ENCODE measurements around the gene LRRC10B.

LRRC10B gene

GRCh38 chr11:61553373-61554171 is 45.0 kb downstream of the LRRC10B start:
- Histone ChIP-seq H3K36me3 (ENCODE audit: control insufficient read depth in 1 of 2, insufficient read depth in 2 of 2, low read length in 2 of 2) (no peaks in the 10 kb centered on the region), H3K27me3 (ENCODE audit: low read depth, low read length) (peaks cover 26% of the 10 kb centered on the region), H3K27ac (ENCODE audit: low read length) (no peak overlapping the region), H3K9me3 (ENCODE audit: control insufficient read depth in 1 of 2, low read length in 2 of 2) (no peaks in the 10 kb centered on the region), H3K4me1 (ENCODE audit: control insufficient read depth in 1 of 2, insufficient read depth in 2 of 2, low read length in 2 of 2) (peaks cover 0 to 8% of the 10 kb centered on the region in 2 donors), H3K4me3 (ENCODE audit: low read depth in 1 of 2, low read length in 2 of 2) (no peak overlapping the region)

- Histone ChIP-seq H3K27me3 (ENCODE audit: low read depth, low read length) (peaks cover 26% of the 10 kb centered on the region), H3K9me3 (ENCODE audit: control insufficient read depth in 1 of 2, low read length in 2 of 2) (no peaks in the 10 kb centered on the region), H3K4me1 (ENCODE audit: control insufficient read depth in 1 of 2, insufficient read depth in 2 of 2, low read length in 2 of 2) (peaks cover 0 to 8% of the 10 kb centered on the region in 2 donors)
These were observed 45.8 kb downstream of the LRRC10B start for GRCh38 chr11:61554172-61554988.

GRCh38 chr11:61555051-61555969 is 46.8 kb downstream of the LRRC10B start:
- no peak overlapping the region for H3K4me3 ChIP-seq (ENCODE audit: low read depth in 1 of 2, low read length in 2 of 2)
- H3K4me1 ChIP-seq (ENCODE audit: control insufficient read depth in 1 of 2, insufficient read depth in 2 of 2, low read length in 2 of 2): peaks cover 0 to 8% of the 10 kb centered on the region in 2 donors
- no peak overlapping the region for H3K27ac ChIP-seq (ENCODE audit: low read length)
- H3K36me3 ChIP-seq (ENCODE audit: control insufficient read depth in 1 of 2, insufficient read depth in 2 of 2, low read length in 2 of 2): no peaks in the 10 kb centered on the region
- H3K27me3 ChIP-seq (ENCODE audit: low read depth, low read length): peaks cover 26% of the 10 kb centered on the region
- H3K9me3 ChIP-seq (ENCODE audit: control insufficient read depth in 1 of 2, low read length in 2 of 2): no peaks in the 10 kb centered on the region

More at GRCh38 chr11:61554172-61554988, 45.8 kb downstream of the LRRC10B start:
- no peak overlapping the region for H3K27ac ChIP-seq (ENCODE audit: low read length)
- no peaks in the 10 kb centered on the region for H3K36me3 ChIP-seq (ENCODE audit: control insufficient read depth in 1 of 2, insufficient read depth in 2 of 2, low read length in 2 of 2)
- H3K4me3 ChIP-seq (ENCODE audit: low read depth in 1 of 2, low read length in 2 of 2): no peak overlapping the region

GRCh38 chr11:61555978-61556377 is 47.4 kb downstream of the LRRC10B start:
- no peaks in the 10 kb centered on the region for H3K9me3 ChIP-seq (ENCODE audit: control insufficient read depth in 1 of 2, low read length in 2 of 2)
- H3K4me3 ChIP-seq (ENCODE audit: low read depth in 1 of 2, low read length in 2 of 2): no peak overlapping the region
- peaks cover 0 to 8% of the 10 kb centered on the region in 2 donors for H3K4me1 ChIP-seq (ENCODE audit: control insufficient read depth in 1 of 2, insufficient read depth in 2 of 2, low read length in 2 of 2)
- peaks cover 26% of the 10 kb centered on the region for H3K27me3 ChIP-seq (ENCODE audit: low read depth, low read length)
- H3K36me3 ChIP-seq (ENCODE audit: control insufficient read depth in 1 of 2, insufficient read depth in 2 of 2, low read length in 2 of 2): no peaks in the 10 kb centered on the region
- no peak overlapping the region for H3K27ac ChIP-seq (ENCODE audit: low read length)

- H3K36me3 ChIP-seq (ENCODE audit: control insufficient read depth in 1 of 2, insufficient read depth in 2 of 2, low read length in 2 of 2): no peaks in the 10 kb centered on the region
- no peak overlapping the region for H3K27ac ChIP-seq (ENCODE audit: low read length)
- H3K4me1 ChIP-seq (ENCODE audit: control insufficient read depth in 1 of 2, insufficient read depth in 2 of 2, low read length in 2 of 2): peaks cover 0 to 8% of the 10 kb centered on the region in 2 donors
- peaks cover 26% of the 10 kb centered on the region for H3K27me3 ChIP-seq (ENCODE audit: low read depth, low read length)
- H3K4me3 ChIP-seq (ENCODE audit: low read depth in 1 of 2, low read length in 2 of 2): no peak overlapping the region
- H3K9me3 ChIP-seq (ENCODE audit: control insufficient read depth in 1 of 2, low read length in 2 of 2): no peaks in the 10 kb centered on the region
These were observed 48.1 kb downstream of the LRRC10B start for GRCh38 chr11:61556621-61557020.
